GM12891 (cell line): Measurements from ENCODE around the gene LANCL3.

Source experiments
- DNase-seq: peaks from one replicate; pipeline ENCODE4 v3.0.0; 2011; ENCODE audit warnings: low spot score; ENCODE audit not compliant: insufficient read length
- FAIRE-seq: peaks from 2 replicates; lab custom pipeline; 2011; peaks lifted over from hg19 to GRCh38; lab: Jason Lieb, UNC
- PAX5 ChIP-seq: IDR thresholded peaks from 2 replicates; pipeline ENCODE4 v1.6.1; 2011; ENCODE audit warnings: low read length, moderate library complexity, mild to moderate bottlenecking; ENCODE audit not compliant: insufficient read depth, severe bottlenecking
- POLR2A ChIP-seq: IDR thresholded peaks from 2 replicates; pipeline ENCODE4 v1.6.1; 2011; ENCODE audit warnings: low read depth, low read length, control low read depth
- POLR2AphosphoS5 ChIP-seq: IDR thresholded peaks from 2 replicates; pipeline ENCODE4 v1.6.1; 2011; ENCODE audit warnings: low read depth, low read length, control low read depth
- POU2F2 ChIP-seq: IDR thresholded peaks from 2 replicates; pipeline ENCODE4 v1.6.1; 2011; ENCODE audit warnings: low read depth, mild to moderate bottlenecking, control low read depth, low read length, moderate library complexity
- SPI1 ChIP-seq: IDR thresholded peaks from 2 replicates; pipeline ENCODE4 v1.6.1; 2011; ENCODE audit warnings: low read depth, low read length, control low read depth
- TAF1 ChIP-seq: IDR thresholded peaks from 2 replicates; pipeline ENCODE4 v1.6.1; 2011; ENCODE audit warnings: low read depth, low read length, control low read depth

The LANCL3 gene

DNA sequence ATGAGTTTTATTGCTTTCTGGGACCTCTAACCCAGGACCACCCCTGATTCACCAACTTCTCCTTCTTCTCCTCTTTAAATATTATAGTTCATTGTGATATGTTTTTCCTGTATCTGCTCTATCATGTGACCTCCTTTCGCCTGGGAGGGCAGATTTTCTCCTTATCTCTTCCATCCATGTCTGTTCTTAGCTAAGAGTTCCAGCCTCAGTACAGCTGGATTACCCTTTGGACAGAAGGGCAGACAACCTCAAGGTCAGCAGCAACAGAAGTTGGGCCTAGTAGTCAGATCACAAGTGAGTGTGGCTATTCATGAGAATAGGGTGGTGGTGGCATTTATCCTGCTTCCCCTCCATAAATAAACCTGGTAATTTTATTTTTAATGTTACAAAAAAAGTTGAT lies 108.4 kb downstream of the LANCL3 start:
- DNase-seq = no peak
- TF ChIP-seq POLR2AphosphoS5 = no peak
- no peak for TF ChIP-seq PAX5
- no peak for TF ChIP-seq POLR2A
- TF ChIP-seq TAF1 = no peak
- no peak for TF ChIP-seq SPI1
- no peak for TF ChIP-seq POU2F2
- no peak for FAIRE-seq

DNA sequence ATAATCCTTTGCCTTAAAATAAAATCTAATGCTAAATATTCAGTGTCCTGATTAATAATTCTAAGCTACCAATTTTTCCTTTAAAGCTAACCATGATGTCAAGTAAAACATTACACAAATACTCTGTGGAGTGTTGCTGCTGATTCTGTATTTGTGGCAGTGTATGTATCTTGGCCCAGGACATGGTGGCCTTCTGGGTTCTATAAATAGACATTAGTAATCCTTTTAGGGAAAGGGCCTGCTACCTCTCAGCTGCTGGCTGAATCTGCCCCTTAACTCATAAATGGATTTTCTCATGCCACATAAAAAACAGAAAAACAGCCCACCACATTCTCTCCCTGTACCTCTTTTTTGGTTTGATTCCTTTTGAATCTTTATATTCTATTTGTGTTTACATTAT lies 113.0 kb downstream of the LANCL3 start:
- no peak for TF ChIP-seq POLR2AphosphoS5
- TF ChIP-seq SPI1 = no peak
- no peak for TF ChIP-seq TAF1
- DNase-seq = no peak
- FAIRE-seq = no peak

DNA sequence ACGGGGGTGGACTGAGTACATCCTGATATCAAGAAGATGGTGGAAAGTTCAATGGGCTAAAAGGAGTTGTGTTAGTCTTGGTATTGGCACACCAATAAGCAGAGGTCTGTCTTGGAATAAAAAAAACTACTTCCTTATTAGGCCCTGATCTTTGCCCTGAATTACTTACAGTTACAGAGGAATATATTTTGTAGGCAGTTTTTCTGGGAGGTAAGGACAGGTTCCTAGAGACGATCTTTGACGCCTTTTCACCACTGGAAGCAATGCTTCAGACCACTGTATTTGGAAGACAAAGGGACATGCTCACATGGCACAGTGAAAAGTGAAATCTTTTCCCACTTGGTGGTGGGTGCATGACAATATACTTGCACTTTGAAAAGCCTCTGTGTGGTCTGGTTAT lies 113.5 kb downstream of the LANCL3 start:
- TF ChIP-seq PAX5 (no peak), SPI1 (no peak)

DNA sequence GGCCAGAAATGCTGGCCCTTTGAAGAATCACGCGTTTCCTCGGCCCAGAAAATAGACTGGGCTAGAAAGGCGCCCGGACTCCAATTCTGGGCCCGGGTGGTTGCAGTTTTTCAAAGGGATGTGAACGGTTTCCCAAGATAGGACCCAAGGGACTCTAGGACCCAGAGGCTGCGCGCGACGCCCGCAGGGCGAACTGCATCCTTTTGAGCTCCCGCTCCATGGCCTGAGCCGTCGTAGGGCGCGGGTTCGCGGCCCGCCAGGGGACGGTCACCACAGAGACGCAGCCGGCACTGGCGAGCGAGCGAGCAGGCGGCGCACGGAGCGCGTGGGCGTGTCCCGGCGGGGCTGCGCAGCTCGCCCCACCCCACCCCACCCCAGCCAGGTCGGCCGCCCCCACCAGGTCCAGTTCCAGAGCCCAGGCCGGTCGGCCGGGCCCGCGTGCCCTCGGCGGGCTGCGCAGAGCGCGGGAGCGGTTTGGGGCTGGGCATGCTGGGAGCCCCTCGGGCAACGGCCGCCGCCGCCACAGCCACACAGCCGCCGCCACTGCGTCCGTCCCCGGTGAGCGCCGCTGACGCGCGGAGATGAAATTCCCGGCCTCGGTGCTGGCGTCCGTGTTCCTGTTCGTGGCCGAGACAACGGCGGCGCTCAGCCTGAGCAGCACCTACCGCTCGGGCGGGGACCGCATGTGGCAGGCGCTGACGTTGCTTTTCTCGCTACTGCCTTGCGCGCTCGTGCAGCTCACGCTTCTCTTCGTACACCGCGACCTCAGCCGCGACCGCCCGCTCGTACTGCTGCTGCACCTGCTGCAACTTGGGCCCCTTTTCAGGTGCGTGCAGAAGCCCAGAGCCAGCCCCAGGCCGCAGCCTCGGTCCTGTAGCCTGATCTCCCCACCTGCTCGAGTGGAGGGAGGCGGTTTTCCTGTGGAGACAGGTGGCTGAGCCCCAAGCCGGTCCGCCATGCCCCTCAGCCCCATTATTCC lies 114.2 kb downstream of the LANCL3 start, which contains the start of gene XK:
XK (plus strand) TSS at position 411 of the 979 bp plus-strand sequence; CDS start at position 582, 171 bp downstream.
- TF ChIP-seq POLR2AphosphoS5 = no peak
- no peak for TF ChIP-seq TAF1
- TF ChIP-seq PAX5 = no peak
- TF ChIP-seq SPI1 = no peak
- no peak for TF ChIP-seq POLR2A
- no peak for TF ChIP-seq POU2F2
- DNase-seq (peak; percentile 13), FAIRE-seq (peak; percentile 97)

More for the DNA sequence above, 113.5 kb downstream of the LANCL3 start:
- DNase-seq = no peak
- no peak for FAIRE-seq

DNA sequence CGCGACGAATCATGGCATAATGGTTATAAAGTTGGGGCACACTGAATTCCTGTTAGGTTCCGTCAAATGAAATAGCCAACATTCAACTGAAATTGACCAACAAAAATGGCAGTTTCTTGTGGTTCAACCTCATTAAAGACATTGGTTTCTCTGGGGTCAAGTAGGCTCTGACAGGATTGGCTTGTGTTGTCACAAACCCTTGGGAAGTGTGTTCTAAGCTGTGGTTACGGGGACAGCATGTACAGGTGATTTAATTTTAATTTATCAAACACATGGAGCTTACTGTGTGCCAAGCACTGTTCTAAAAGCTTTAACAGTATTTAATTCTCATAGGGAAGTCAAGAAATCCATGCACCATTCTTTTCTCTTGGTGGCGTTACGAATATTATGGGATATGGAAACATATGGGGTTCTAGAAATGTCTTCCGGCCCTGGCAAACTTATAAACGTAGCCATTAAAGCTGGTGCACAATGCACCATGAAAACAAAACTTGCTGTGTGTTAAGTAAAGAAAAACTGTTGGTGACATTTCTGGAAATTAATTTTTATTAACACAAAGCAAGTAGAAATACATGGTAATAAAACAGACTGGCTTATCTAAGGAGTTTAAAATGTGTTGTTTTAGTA lies 115.0 kb downstream of the LANCL3 start:
- no peak for TF ChIP-seq POLR2AphosphoS5
- no peak for TF ChIP-seq PAX5
- no peak for TF ChIP-seq SPI1
- no peak for TF ChIP-seq POLR2A
- TF ChIP-seq POU2F2 = no peak
- TF ChIP-seq TAF1 = no peak
- FAIRE-seq = no peak
- DNase-seq = no peak

DNA sequence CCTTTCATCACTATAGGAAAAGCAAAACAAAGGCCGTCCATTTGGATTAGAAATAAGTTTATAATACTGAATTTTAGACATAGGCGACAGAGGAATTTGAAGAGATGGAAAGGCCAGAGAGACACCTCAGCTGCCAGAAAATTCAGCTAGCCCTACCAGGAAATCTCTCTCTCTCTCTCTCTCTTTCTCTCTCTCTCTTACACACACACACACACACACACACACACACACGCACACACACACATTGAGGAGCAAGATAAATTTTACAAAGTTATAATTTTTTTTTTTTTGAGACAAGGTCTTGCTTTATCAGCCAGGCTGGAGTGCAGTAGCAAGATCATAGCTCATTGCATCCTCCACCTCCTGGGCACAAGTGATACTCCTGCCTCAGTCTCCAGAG lies 115.5 kb downstream of the LANCL3 start:
- no peak for TF ChIP-seq SPI1
- no peak for TF ChIP-seq PAX5
- no peak for TF ChIP-seq POU2F2
- FAIRE-seq = no peak
- DNase-seq = no peak

DNA sequence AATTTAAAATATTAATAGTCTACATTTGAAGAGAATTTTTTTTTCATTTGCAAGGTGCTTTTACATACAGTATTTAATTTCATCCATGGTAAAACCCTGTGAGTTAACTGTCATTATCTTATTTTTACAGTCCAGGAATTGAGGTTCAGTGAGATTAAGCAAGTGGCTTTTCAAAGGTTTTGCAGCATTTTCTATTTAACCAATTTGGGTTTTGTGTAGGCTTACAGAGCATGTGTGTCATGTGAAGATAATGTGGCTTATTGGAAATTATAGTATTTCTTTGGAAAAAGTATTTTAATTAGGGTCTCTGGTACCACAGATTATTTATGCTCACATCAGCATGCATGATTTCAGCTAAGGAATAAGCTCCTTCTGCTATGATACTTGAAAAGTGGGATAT lies 118.7 kb downstream of the LANCL3 start:
- DNase-seq = no peak
- no peak for FAIRE-seq

DNA sequence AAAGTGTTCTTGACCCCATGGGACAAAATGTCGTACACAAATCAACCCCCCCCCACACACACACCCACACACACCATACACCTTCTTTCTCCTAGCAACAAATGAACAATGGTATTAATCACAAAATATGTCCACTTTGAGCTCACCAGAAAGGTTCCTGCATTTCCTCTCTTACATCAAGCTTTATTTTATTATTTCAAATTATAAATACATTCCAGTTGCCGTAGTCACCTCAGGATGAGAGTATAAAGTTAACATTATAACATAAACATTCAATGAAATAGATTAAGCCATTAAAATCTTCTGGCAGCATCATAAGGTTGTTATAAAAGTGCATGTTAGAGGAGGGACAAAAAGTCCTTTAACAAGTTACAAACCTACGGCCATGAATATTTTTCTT lies 121.5 kb downstream of the LANCL3 start:
- no peak for DNase-seq
- no peak for TF ChIP-seq SPI1
- TF ChIP-seq POLR2A = no peak
- no peak for TF ChIP-seq POU2F2
- no peak for TF ChIP-seq TAF1
- no peak for TF ChIP-seq PAX5
- no peak for TF ChIP-seq POLR2AphosphoS5
- no peak for FAIRE-seq

More for the DNA sequence above, 118.7 kb downstream of the LANCL3 start:
- TF ChIP-seq PAX5 (no peak), SPI1 (no peak), POLR2AphosphoS5 (no peak), TAF1 (no peak), POLR2A (no peak), POU2F2 (no peak)

DNA sequence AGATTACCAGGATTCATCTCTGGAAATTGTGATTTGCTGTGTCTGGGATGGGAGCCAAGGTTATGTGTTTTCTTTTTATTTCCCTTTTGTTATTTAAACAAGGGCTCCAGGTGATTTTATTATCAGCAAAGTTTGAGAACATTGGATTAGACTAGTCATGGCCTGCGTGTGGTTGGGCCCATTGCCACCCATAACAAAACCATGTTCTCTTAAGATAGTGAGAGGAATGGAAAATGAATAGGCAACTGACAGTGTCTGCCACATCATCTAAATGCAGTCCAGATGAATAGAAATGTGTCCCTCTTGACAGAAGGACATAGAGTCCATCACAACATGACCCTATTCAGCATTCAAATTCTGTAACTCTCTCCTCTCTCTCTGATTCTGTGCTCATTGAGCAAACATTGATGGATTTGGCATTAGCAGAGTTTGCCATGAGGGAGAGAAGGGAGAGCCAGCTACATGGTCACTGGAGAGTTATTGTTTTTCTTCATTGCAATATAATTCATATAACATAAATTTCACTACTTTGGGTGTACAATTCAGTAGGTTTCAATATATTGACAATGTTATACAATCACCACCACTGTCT lies 125.8 kb downstream of the LANCL3 start:
- DNase-seq = no peak
- TF ChIP-seq POU2F2 (no peak), SPI1 (no peak)
- FAIRE-seq = no peak

DNA sequence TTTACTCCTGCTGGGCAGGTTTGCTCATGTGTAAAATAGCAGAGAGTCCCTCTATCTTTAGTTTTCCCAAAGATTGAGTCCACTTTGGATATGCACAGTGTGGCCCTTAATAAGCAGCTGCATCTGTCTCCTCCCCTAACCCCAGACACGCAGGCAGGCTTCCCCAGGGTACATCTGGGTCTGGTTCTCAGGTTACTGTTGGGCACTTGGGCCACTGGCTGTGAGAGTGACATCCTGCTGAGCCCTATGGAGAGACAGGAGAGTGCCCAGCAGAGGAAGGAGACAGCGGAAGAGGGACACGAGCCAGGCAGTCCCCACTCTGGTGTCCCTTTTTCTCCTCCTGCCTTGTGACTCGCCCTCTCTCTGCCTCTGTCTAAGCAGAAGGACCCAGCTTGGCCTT lies 130.1 kb downstream of the LANCL3 start:
- DNase-seq (no peak), FAIRE-seq (no peak)
- TF ChIP-seq POLR2A (no peak), POU2F2 (no peak), TAF1 (no peak), POLR2AphosphoS5 (no peak), SPI1 (no peak), PAX5 (no peak)
